Retina (tissue), 1 donor: ENCODE data around the gene DCUN1D1.

Experiments
- DNase-seq: peaks from one replicate; pipeline ENCODE4 v3.0.0-alpha.2; 2016

Gene DCUN1D1

DNA sequence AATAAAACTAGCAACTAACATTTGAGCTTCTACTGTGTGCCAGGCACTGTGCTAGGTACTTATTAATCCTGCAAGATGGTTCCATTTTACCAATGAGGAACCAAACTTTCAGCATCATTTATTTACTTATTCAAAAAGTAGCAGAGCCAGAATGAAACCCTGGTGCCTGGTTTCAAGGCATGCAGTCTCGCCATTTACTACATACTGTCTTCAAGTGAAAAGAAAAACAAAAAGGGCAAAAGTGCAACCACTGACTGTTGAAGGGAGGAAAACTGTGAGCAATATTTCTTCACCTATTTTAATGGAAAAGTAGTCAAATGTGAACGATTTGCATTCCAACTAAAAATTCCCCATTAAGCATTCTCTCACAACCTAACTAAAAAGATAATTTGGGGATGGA is 8.7 kb downstream of the DCUN1D1 start:
- DNase-seq: no peak

- no peak for DNase-seq
Measured at GRCh38 chr3:182970811-182971418, 9.4 kb downstream of the DCUN1D1 start.

DNA sequence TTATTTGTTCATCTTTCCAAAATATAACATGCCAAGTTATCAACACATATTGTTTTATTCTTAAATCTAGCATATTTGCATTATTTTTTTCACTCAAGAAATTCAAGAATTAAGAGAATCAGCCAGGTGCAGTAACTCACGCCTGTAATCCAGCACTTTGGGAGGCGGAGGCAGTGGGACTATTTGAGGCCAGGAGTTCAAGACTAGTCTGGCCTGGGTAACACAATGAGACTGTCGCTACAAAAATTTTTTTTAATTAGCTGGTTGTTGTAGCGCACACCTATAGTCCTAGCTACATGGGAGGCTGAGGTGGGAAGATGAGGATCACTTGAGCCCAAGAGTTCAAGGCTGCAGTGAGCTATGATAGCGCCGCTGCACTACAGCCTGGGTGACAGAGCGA is 10.5 kb downstream of the DCUN1D1 start:
- DNase-seq: no peak

- DNase-seq: no peak
Measured at GRCh38 chr3:182969277-182969676, 11.1 kb downstream of the DCUN1D1 start.

GRCh38 chr3:182967218-182968204 is 12.8 kb downstream of the DCUN1D1 start:
- no peak for DNase-seq

- DNase-seq: no peak
Measured at GRCh38 chr3:182965861-182966366, 14.4 kb downstream of the DCUN1D1 start.

DNA sequence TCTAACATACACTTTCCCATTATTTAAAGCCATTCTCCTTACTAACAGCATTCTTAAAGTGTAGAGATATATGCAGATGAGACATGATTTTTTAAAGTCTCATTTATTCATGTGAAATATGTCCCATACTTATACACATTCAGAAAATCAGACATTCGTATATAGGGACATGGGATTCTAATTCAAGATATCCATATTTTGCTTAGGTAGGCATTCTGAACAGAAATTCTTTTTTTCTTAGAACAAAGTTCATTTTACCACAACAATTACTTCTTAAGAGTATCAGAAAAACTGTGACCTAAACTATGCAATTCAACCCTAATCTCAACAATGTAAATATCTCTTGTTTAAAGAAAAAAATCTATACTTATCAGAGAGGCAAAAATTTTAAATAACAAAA is 16.2 kb downstream of the DCUN1D1 start:
- DNase-seq: no peak

DNA sequence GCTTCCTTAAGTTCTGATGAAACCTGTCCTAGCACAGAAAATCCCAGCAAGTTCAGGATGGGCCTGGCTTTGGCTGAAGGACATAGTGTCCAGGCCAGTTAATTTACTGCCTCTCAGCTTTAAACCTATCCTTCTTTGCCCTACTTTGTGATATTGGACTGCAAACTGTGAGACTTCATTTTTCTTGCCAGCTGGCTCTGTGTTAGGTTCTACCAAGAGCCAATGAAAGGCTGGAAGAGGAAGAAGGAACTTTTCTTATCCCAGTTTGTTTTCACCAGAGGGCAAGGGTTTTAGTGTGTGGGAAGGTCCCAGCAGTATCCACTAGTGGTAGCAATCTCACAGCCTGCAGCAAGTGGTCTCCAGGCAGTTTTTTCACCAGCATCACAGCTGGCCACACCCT is 18.2 kb downstream of the DCUN1D1 start:
- no peak for DNase-seq

DNA sequence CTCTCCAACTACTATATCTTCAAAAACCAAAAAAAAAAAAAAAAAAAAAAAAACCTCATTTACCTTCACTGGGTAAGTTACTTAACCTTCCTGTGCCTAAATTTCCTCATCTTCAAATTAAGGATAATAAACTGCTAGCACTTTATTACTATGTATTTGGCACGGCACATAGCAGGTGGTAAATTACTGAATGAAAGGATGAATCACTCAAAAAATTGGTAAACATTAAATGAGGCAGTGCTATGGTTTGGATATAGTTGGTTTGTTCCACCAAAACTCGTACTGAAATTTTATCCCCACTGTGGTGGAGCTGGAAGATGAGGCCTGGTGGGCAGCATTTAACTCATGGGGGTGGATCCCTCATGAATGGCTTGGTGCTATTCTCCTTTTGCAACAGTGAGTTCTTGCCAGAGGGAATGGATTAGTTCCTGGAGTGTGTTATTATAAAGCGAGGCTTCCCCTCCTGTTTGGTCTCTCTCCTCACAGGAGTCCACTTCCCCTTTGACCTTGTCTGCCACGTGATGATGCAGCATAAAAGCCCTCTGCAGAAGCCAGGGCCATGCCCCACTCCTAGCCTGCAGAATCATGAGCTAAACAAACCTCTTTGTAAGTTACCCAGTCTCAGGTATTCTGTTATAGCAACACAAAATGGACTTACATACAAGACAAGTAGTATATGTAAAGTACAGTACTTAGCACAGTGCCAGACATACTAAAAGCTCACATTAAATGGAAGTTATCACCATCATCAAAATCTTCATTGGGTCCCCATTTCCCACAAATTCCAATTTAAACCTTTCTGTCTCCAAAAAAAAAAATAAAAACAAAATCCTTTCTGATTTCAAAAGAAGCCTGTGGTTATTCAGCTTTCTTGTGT is 20.6 kb downstream of the DCUN1D1 start:
- no peak for DNase-seq

DNA sequence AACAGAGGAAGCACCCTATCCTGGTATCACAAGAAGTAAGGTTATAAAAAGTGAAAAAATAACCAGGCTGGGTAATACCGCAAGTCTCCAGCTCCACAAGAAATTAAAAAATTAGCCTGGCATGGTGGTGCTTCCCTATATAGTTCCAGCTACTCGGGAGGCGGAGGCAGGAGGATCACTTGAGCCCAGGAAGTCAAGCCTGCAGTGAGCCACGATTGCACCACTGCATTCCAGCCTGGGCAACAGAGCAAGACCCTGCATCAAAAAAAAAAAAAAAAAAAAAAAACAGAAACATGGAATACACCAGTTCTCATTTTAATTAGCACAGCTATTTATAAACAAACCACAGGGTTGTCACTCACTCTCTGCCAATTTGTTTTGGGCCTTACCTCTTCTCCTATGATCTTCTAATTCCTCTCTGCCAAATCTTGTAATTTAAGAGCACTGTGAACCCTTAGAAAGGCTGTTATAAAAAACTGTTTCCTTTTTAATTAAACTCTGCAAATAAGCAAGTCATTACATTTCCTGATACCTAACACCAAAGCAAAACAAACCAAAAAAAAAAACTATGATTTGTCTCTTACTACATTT is 22.6 kb downstream of the DCUN1D1 start:
- DNase-seq: no peak

- no peak for DNase-seq
Measured at GRCh38 chr3:182957226-182957625, 23.1 kb downstream of the DCUN1D1 start.

GRCh38 chr3:182954553-182955235 is 25.6 kb downstream of the DCUN1D1 start:
- DNase-seq: no peak

DNA sequence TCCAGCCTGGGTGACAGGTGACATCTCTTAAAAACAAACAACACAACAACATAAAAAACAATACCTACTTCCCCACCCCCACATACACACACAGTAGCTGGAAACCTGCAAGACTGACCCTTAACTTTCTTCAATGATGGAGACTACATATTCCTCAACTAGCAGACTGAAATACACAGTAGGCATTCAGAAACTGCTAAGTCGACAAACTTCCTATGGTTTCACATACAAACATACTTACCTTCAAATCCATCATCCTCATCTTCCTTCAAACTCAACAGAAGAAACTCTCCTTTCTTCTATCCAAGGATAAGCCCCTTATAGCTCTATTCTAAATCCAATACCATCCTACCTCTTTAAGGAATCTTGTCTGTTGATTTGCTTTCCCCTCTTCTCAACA is 30.6 kb downstream of the DCUN1D1 start:
- DNase-seq: no peak

DNA sequence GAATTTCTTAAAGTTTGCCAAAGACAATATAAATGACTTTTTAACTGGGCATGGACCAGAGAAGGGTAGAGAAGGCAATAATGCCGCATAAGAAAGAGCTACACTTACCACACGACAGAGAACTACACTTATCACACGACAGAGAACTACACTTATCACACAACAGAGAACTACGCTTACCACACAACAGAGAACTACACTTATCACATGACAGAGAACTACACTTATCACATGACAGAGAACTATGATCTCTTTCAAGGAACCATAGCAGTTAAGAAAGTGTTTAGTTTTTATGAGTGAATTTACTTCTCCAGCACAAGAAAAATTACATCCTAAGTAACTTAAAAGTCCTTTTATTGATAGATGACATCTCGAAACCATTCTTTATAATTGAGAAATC is 32.0 kb downstream of the DCUN1D1 start:
- DNase-seq: no peak

DNA sequence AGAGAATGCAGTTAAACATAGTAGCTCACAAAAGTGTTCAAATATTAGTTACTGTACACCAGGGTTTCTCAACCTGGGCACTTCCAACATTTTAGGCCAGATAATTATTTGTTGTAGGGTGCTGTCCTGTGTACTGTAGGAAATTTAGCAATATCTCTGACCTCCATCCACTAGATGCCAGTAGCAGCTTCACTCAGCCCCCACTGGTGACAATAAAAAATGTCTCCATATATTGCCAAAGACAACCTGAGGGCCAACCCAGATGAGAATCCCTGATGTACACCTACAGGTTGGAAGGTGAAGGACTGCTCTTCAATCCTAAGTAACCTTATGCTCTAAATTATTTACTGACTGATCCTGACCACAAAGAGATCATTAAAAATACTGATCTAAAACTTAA is 32.5 kb downstream of the DCUN1D1 start:
- DNase-seq: no peak

GRCh38 chr3:182941719-182942118 is 38.6 kb downstream of the DCUN1D1 start:
- no peak for DNase-seq

DNA sequence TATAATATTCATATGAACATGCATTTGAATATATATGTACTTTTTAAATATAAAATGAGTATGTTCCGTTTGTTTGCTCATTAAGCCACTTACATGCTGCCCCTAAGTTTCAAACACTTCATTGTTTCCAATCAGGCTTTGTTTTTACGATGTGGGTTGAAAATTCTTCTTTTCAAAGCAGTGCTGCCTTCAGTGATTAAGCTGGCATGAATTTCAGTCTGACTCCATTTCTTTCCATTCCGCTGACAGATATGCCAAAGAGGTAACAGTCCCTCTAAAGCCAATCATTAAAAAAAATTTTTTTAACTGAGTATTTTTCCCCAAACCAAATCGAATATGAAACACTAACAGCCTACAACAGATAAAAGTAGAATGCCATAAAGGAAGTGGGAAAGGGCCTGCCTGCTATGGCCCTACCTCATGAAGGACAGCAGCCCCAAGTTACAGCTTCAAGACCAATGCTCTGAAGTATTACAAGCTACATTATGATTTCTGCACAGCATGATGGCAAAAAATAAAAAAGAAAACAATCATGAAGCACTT is 40.0 kb downstream of the DCUN1D1 start:
- no peak for DNase-seq

DNA sequence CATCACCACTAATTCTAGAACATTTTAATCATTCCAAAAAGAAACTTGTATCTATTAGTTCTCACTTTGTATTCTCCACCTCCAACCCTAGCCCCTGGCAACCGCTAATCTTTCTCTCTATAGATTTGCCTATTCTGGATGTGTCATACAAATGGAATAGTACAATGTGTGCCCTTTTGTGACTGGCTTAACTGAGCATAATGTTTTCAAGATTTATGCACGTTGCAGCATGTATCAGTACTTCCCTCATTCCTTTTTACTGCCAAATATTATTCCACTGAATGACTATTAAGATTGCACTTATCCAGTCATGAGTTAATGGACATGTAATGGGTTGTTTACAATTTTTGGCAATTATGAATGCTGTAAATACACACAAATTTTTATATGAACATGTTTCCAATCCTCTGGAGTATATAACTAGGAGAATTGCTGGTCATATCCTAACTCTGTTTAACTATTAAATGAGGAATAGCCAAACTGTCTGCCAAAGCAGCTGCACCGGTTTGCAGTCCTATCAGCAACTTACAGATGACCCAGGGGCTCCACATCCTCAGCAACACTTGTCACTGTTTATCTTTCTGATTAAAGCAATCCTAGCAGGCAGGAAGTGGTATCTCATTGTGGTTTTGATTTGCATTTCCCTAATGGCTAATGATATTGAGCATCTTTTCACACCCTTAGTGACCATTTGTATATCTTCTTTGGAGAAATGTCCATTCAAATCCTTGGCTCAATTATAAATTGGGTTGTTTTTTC is 42.9 kb downstream of the DCUN1D1 start:
- DNase-seq: no peak

DNA sequence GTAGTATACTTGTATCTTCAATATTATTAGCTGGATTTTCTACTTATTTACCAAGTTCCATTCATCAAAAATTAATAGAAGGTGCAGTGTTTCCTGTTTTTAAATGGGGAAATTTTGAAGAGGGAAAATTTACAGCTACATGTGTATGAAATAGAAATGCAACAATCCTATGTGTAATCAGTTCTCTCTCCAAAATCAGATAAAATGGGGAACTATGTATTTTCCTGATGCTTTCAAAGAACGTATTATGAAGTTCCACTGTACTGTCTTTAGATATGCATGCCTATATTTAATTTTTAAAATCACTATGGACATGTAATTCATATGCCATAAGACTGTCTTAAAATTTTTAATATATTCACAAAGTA is 43.4 kb downstream of the DCUN1D1 start:
- DNase-seq: no peak

GRCh38 chr3:182936239-182936917 is 44.0 kb downstream of the DCUN1D1 start:
- no peak for DNase-seq
